ENCODE data around the gene IKBIP. TPM values are rescaled to one million over a fixed set of nuclear protein-coding genes. Genes with fewer than 3 reads are reported as not detected.

IKBIP gene
- total and polyA plus RNA-seq, 9 of the 15 experiments (the other 6 are each of a cell fraction or from before 2014, with no cell fraction given), result 3.3 to 19.5 (median 14.9) TPM

DNA sequence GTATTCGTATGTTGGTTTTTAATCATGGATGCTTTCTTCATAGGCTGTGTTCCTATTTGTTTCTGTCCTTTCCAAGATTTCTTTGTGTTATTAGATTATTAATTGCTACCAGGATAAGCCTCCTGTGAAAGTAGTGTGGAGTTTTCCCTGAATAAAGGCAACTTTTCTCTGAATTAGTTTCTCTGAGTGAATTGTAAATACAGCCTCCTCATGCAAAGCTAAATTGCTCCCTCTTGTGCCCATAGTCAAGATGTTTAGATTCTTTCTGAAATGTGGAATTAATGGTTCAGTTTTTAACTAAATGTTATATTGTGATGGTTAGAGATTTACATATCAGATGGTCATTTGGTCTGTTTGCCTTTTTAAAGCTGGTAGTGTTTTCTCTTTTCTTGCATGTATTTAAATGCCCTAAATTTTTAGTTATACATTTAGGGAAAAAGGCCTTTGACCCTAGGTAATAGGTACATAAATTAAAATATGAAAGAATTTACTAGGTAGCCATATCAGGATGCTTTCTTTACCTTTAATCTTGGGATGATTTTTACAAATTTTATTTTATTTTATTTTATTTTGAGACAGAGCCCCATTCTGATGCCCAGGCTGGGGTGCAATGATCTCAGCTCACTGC is 9.4 kb upstream of the IKBIP start (continued):
- TF ChIP-seq, protein P1, sequence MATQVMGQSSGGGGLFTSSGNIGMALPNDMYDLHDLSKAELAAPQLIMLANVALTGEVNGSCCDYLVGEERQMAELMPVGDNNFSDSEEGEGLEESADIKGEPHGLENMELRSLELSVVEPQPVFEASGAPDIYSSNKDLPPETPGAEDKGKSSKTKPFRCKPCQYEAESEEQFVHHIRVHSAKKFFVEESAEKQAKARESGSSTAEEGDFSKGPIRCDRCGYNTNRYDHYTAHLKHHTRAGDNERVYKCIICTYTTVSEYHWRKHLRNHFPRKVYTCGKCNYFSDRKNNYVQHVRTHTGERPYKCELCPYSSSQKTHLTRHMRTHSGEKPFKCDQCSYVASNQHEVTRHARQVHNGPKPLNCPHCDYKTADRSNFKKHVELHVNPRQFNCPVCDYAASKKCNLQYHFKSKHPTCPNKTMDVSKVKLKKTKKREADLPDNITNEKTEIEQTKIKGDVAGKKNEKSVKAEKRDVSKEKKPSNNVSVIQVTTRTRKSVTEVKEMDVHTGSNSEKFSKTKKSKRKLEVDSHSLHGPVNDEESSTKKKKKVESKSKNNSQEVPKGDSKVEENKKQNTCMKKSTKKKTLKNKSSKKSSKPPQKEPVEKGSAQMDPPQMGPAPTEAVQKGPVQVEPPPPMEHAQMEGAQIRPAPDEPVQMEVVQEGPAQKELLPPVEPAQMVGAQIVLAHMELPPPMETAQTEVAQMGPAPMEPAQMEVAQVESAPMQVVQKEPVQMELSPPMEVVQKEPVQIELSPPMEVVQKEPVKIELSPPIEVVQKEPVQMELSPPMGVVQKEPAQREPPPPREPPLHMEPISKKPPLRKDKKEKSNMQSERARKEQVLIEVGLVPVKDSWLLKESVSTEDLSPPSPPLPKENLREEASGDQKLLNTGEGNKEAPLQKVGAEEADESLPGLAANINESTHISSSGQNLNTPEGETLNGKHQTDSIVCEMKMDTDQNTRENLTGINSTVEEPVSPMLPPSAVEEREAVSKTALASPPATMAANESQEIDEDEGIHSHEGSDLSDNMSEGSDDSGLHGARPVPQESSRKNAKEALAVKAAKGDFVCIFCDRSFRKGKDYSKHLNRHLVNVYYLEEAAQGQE (IDR thresholded peaks at IDR 0.05; ENCODE audit: borderline replicate concordance), result peak; percentile 62; the same call in 1 of the 2 replicates
- TF ChIP-seq, protein P1 (CRISPR knock-in tag; IDR thresholded peaks at IDR 0.05; ENCODE audit: low read depth), result no peak
- TF ChIP-seq MYBL2 (IDR thresholded peaks at IDR 0.05; ENCODE audit: low read depth) (no peak), MYBL2 (CRISPR knock-in tag; IDR thresholded peaks at IDR 0.05; ENCODE audit: borderline replicate concordance) (no peak), HDAC8 (tag; IDR thresholded peaks at IDR 0.05) (no peak), FOXA3 (CRISPR knock-in tag; conservative IDR thresholded peaks at IDR 0.05 in 1 of 2, IDR thresholded peaks at IDR 0.05 in 1 of 2) (peak in 1 of 2 experiments; percentile 63; a peak in 2 of 4 replicates), SETDB1 (IDR thresholded peaks at IDR 0.05; ENCODE audit: low read length) (no peak), E2F3 (CRISPR knock-in tag; IDR thresholded peaks at IDR 0.05) (no peak), ZBTB8A (IDR thresholded peaks at IDR 0.05; ENCODE audit: partially characterized antibody) (no peak), FOXK1 (CRISPR knock-in tag; IDR thresholded peaks at IDR 0.05; ENCODE audit: borderline replicate concordance) (no peak), SMC3 (conservative IDR thresholded peaks at IDR 0.05; ENCODE audit: insufficient read depth, low read depth, low read length) (peak; percentile 70; the same call in 1 of the 2 replicates), ZNF551 (CRISPR knock-in tag; IDR thresholded peaks at IDR 0.05) (no peak), RAD21 (CRISPR knock-in tag; conservative IDR thresholded peaks at IDR 0.05 in 1 of 2, IDR thresholded peaks at IDR 0.05 in 1 of 2) (peak; percentile 69 to 84), POU5F1 (IDR thresholded peaks at IDR 0.05; ENCODE audit: borderline replicate concordance, low read depth, low read length, partially characterized antibody) (no peak), ERF (CRISPR knock-in tag; IDR thresholded peaks at IDR 0.05) (no peak), MEF2D (tag; conservative IDR thresholded peaks at IDR 0.05; ENCODE audit: low read depth) (no peak), RNF2 (IDR thresholded peaks at IDR 0.05) (no peak)
- TF ChIP-seq, protein P2, sequence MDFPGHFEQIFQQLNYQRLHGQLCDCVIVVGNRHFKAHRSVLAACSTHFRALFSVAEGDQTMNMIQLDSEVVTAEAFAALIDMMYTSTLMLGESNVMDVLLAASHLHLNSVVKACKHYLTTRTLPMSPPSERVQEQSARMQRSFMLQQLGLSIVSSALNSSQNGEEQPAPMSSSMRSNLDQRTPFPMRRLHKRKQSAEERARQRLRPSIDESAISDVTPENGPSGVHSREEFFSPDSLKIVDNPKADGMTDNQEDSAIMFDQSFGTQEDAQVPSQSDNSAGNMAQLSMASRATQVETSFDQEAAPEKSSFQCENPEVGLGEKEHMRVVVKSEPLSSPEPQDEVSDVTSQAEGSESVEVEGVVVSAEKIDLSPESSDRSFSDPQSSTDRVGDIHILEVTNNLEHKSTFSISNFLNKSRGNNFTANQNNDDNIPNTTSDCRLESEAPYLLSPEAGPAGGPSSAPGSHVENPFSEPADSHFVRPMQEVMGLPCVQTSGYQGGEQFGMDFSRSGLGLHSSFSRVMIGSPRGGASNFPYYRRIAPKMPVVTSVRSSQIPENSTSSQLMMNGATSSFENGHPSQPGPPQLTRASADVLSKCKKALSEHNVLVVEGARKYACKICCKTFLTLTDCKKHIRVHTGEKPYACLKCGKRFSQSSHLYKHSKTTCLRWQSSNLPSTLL (IDR thresholded peaks at IDR 0.05), result no peak

Data from K562 (cell line).